NCI-H748 treated with DMSO at 0.1 percent for 48 hours (cell line): ENCODE data around the gene PTPRN2.

Experiments
- DNase-seq: peaks from one replicate; lab custom pipeline; 2025; lab: John Stamatoyannopoulos, UW

PTPRN2 gene

DNA sequence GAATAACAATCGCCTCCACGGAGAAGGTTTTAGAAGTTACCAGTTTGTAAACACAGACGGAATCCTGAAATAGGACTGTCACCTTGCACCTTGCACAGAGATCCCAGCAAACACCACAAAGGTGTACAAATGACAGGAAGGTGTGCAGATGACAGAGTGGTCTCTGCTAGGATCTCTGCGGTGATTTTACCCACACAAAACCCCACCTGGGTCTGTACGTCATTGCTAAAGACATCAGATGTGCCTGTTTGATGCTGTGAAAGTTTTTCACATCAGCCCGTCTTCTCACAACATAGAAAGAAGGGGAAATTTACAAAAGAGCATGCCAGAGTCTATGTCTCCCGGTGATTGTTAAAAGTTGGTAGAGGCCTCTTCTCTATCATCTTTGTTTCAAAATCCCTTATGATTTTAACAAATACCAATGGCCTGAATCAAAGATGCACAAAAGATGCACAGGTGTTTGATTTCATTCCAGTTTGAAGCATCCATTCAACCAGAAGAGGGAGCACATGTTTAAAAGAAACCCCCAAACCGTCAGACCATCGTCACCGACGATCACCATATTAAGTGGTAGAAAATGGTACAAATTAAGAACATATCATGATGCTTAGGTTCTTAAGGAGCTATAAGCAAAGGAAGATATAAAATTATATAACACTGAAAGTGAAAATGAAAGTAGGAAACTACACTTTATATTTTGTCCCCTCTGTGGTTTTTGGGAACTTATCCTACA, 576.5 kb downstream of the PTPRN2 start:
- DNase-seq = peak; percentile 32

DNA sequence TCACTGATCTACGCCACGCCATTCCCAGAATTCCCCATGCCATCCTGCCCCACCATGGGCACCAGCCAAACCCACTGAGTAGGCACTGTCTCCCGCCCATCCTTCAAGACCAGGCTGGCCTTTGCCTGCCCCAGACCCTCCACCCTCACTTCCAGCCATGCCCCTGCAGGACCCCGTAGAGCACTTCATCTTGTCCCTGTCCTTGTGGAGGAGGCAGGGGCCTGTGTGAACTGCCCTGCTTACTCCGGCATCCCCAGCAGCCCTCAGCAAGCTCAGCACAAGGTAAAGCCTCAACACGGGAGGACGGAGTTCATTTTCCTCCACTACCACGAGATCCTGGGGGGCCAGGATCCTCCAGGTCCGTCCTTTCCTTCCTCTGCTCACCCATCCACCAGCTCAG, 577.7 kb downstream of the PTPRN2 start:
- no peak for DNase-seq

DNA sequence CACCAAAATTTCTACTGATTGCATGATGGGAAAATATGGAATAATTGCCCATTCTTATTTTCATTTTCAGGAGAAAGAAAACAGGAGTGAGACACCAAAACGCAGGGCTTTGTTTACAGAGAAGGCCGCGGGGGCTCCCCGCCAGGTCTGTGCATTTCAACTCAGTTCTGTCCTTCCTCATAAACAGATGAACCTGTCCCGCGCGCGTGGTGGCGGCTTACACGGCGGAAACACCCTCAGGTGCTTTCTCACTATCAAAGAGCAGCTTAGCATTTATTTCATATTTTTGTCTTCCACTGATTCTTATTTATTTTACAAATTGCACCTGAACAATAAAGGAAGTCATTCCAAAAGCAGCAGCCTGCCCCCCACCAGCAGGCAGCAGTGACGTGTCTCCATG, 579.4 kb downstream of the PTPRN2 start:
- DNase-seq = peak; percentile 55

DNA sequence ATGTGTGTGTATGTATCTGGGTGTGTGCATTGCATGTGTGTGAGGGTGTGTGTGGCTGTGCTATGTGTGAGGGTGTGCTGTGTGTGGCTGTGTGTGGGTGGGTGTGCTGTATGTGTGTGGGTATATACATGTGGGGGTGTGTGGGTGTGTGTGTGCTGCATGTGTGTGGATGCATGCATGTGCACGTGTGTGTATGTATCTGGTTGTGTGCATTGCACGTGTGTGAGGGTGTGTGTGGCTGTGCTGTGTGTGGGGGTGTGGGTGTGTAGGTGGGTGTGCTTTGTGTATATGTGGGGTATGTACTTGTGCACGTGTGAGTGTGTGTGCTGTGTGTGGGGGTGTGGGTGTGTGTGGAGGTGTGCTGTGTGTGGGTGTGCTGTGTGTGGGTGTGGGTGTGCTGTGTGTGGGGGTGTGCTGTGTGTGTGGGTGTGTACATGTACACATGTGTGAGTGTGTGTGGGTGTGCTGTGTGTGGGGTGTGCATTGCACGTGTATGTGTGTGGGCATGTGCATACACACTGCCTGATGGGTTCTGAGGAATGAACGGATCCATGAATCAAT, 579.8 kb downstream of the PTPRN2 start:
- DNase-seq = no peak

DNA sequence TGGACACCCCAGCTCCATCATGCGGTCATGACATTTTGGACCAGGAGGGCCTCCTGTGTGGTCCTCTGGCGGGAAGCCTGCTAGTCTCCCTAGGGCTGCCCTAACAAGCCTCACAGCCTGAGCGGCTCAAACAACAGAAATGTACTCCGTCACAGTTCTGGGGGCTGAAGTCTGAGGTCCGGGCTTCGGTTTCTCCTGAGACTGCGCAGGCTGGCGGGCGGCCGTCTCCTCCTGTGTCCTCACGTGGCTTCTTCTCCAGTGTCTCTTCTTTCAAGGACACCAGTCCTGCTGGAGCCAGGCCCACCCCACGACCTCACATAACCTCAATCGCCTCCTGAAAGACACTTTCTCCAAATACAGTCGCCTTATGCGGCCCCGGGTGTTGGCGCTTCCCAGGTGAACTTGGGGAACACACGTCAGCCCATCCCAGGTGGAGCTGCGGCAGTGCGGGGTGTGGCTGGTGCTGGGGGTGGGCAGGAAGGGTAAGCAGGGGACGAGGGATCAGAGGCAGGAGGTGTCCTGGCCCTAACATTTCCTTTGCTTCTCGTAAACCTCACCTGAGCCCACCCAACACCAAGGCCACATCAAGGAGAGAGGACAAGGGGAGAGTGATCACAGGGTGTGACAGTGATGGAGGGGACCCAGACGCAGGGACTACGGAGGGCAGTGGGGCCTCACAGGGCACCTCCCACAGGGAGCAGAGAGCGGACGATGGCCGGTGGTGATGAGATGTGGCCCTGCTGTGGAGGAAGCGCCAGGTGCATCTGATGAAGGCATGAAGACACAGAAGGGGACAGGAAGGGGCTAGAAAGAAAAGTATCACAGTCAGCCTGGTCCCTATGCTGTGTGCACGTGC, 580.6 kb downstream of the PTPRN2 start:
- no peak for DNase-seq

DNA sequence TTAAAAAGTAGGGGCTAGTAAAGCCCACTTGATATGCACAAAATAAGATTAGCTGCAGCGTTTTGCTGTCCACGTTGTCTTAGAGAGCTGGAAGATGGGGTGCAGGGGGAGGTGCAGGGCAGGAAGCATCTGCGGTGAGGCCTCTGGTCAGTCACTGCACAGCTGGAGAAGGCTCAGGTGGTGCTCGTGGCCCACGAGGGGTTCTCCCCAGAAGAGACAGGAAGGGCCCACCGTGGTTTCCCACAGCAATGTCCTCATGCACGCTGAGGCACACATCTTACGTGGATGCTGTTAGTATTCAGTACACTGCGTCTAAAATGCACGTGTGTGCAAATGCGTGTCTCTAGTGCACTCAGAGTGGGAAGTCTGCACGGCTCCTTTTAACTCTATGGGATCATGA, 582.1 kb downstream of the PTPRN2 start:
- DNase-seq = no peak

DNA sequence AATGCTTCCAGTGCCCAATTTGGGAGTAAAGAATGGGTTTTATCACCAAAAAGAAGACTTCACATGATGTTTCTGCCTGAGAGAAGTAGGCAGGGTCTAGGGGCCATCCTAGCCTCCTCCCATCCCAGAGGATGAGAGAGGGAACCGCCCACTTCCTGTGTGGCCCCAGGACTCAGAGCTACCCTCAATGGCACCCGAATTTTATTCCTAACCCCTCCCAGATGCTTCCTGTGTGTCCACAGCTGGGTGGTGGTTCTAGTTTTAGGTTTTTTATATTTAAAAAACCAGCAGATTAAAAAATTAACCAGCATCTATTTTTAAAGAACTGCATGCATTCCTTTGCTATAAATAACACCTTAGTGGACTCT, 583.5 kb downstream of the PTPRN2 start:
- no peak for DNase-seq

DNA sequence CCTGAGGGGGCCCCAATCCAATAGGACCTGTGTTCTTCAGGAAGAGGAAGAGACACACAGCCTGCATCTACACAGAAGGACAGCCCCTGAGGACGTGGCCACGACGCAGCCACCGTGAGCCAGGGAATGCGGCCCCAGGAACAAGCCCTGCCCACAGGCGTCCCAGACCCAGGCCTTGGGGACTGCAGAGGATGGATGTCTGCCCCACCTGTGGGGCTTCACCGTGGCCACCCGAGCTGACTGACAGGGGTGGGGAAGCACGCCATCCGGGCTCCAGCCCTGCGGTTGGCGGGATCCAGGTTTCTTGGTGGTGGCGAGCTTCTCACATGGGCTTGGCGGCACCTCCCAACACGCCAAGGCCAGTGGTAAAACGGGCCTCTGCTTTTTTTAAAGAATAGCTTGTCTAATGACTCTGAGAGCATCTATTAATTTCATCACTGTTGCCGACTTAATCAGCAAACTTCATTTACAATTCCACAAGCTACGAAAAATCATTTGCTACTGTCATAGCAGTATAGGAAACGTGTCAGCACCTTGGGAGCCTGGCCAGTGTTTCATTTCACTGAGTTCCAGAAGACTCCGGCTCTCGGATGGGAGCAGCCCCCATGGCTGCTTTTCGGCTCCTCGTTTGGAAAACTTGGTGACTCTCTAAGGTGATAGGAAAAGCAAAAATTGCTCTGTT, 584.0 kb downstream of the PTPRN2 start:
- DNase-seq = no peak

DNA sequence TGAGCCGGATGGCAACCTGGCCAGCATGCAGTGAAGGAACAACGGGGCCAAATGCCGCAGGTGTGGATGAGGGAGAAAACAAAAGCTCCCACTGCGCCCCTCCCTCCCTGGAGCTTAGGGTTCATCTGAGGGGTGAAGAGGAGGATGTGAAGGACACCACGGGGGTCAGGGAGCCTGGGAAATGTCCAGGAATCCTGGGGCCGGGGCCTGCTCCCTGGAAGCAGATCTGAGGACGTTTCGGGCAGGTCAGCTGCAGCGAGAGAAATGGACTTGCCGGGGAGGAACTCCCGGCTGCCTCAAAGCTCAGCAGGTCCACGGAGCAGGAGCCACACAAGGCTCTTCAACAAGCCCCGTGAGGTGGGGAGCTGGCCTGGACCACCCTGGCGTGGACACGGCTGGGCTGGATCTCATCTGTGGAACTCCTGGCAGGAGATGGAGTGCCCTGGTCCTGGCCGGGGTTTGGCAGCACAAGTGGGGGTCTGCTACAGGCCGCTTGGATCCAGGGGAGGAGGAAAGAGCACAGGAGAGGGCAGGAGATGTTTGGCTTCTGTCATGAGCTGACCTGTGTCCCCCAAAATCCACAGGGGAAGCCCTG, 585.0 kb downstream of the PTPRN2 start:
- DNase-seq = no peak

DNA sequence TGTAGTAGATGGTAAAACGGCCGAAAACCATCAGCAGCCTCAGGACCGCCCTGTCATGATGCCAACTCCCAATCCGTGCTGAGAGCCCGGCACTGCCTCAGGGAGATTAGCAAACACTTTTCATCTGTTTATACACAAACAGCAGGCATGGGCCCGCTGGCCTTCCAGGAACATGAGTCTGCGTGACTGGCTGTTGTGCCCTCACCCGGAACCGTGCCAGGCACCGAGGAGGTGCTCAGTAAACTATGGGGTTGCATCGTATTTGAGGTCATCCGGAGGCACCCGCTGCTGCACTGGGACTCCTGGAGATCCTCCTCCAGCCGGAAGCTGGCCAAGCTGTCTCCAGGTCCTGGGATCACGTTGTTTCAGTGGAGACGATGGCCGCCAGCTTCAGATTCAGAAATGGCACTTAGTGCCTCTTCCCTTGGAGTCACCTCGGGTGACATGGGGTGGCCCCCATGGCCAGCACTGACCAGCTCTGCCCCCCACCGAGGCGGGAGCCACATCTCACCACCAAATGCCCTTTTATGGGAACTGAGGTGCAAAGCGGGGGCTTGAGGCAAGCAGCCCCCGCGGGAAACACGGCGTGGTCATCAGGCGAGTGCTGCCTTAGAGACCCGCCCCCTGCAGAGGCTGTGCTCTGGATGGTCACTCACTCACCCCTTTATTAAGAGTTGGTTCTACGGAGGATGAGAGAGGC, 585.9 kb downstream of the PTPRN2 start:
- DNase-seq = no peak

DNA sequence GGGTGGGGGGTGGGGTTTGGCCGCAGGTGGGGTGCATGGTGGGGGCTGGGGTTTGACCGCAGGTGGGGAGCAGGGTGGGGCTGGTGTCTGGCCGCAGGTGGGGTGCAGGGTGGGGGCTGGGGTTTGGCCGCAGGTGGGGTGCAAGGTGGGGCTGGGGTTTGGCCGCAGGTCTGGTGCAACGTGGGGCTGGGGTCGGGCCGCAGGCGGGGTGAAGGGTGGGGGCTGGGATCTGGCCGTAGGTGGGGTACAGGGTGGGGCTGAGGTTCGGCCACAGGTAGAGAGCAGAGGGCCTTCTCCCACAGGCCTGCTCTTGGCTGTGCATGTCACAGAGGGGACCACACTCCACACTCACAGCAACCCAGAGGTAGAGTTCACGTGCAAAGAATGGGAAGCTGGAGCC, 586.6 kb downstream of the PTPRN2 start:
- DNase-seq = no peak

DNA sequence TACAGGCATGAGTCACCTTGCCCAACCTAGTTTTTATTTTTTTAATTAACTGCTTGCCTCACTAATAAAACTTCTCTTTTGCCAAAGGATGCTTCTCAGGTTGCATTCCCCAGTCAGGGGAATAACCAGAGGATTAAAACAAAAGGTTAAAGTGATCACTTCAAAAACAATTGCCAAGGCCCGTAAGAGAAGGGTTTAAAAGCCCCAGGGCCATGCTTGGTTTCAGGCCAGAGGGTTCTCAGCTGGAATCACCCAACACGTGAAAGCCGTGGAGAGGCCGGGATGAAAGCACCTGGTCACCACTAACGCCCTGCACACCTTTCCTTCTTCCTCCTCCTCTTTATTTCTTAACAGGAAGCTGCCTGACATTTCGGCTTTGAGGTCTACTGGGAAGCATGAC, 587.5 kb downstream of the PTPRN2 start:
- DNase-seq = no peak

DNA sequence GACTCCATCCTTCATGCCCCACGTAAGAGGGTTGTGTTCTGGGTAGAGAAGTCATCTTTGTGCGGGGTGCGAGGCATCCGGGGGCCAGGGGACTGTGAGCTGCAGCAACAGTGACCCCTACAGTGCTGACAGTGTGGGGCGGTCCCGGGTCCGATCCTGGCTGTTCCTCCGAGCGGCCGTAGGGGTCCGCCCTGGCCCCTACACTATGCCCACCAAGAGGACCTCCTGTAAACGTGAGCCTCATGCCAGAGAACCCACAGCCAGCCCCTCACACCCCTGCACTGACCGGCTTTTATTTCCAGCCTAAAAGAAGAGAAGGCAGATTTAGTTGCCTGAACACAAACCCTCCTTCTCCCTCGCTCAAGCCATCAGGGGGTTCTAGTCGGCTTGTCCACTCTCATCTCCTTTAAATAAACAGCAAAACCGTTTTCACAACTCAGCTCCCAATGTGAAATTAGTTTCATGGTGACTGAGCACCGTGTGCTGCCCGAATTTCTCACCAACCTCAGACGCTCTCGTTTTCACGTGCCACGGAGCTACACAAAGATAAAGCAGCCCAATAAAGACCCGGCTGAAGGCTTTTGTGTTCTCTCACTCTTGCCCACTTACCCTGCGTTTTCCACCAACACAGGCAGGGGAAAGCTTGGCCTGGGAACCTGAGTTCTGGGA, 588.6 kb downstream of the PTPRN2 start:
- DNase-seq = no peak

DNA sequence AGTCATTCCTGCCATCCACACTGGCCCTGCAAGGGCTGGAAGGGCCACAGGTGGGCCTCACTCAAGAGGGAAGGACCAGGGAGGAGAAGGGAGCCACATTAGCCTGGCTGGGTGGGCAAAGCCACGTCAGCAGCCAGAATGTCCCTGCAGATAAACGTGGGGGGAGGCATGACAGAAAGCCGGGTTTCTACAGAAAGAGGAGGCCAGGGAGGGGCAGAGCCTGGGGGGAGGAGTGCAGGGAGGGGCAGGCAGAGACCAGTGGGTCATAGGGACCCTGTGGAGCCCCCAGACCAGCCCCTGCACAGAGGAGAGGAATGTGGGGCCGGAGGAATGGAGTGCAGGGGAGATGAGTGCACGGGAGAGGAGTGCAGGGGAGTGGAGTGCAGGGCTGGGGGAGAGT, 590.2 kb downstream of the PTPRN2 start:
- DNase-seq = no peak

DNA sequence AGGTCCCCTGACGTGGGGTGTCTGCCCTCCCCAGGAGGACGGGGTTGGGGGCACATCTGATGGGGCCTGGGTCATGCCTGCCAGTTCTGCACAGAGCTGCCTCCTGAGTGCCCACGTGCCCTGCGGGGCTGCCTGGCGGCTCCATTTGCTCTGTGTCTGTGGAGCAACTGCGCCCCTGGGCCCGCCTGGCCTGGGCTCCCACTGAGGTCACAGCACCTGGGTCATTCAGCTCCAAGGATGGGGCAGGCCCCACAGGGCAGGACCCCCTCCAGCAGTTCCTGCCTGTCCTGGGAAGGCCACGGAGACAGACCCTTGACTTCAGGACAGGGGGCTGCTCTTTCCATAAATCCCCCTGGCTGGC, 590.6 kb downstream of the PTPRN2 start:
- no peak for DNase-seq

DNA sequence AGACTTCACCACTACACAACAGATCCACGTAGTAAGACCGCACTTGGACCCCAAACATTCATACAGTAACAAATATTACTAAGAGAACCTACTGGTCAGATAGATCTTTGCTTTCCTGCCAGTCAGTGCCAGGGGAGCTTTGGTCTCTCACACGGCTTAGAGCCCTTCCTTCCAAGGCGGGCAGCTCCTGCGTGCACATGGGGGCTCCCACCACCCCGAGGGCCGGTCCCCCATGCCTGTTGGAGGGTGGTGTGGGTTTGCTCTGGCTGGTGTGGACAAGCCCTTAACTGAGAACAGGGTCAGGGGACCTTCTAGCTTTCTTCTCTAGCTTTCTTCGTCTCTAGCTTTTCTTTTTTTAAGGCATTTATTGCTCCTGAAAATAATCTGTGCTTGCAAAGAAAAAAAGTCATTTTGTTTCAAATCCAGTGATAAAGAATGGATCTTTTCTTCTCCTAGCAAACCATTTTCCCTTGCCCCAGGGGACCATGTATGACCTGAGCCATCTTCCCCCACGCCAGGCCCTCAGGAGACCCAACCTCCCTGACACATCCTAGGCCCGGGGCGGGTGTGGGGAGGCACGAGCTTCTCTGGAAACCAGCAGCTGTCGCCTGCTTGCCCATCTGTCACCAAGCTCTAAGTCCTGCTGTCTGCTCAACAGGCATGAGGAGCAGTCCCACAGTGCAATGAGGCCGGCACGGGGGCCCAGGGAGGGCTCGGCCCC, 591.1 kb downstream of the PTPRN2 start:
- DNase-seq = no peak

DNA sequence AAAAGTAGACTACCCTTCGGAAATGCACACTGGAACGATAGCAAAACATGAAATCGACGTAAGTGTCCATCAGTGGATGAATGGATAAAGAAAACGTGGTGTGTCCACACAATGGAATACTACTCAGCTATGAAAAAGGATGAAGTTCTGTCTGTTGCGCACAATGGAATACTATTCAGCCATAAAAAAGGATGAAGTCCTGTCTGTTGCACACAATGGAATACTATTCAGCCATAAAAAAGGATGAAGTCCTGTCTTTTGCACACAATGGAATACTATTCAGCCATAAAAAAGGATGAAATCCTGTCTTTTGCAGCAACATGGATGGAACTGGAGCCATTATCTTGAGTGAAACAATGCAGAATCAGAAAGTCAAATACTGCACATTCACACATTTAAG, 591.8 kb downstream of the PTPRN2 start:
- no peak for DNase-seq

DNA sequence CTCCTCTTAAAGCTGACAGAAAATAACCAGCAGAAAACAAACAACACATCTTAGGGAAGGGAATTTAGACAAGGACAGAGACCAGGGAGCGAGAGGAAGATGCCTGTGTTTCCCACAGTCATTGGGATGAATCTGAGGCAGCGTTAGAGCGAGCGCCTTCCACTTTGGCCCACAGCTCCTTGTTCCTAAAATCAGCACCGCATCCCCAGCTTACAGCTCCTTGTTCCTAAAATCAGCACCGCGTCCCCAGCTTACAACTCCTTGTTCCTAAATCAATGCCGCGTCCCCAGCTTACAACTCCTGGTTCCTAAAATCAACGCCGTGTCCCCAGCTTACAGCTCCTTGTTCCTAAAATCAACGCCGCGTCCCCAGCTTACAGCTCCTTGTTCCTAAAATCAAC, 593.3 kb downstream of the PTPRN2 start:
- DNase-seq = no peak

DNA sequence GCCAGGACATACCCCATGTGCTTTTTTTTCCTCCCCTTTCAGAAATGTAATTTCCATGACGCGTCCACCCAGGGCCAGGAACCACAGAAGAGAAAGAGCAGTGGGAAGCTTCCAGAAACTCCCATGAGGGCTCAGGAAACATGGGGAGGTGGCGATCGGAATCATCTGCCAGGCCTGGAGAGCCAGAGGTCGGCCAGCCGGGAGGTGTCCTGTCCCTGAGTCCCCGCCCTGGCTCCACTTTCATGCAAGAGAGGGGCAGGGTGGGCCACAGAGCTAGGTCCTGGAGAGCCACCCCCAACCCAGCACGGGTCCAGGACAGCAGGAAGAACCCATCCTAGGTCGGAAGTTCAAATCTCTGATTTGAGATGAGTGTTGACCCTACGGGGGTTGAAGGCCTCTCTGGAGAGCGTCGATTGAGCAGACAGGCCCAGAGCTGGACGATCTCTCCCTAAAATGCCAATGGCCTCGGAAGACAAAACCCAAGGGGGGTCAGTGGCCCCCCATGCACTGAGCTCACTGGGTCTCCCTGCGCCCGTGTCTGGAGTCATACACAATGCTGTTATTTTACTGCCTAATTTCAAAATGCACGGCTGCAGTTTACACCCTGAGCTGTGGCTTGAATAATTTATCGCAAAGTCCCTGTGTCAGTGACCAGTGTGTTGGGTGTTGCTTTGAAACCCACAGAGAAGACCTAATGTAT, 594.1 kb downstream of the PTPRN2 start:
- DNase-seq = no peak
